ENCODE data around the gene STAT5B.

The STAT5B gene

DNA sequence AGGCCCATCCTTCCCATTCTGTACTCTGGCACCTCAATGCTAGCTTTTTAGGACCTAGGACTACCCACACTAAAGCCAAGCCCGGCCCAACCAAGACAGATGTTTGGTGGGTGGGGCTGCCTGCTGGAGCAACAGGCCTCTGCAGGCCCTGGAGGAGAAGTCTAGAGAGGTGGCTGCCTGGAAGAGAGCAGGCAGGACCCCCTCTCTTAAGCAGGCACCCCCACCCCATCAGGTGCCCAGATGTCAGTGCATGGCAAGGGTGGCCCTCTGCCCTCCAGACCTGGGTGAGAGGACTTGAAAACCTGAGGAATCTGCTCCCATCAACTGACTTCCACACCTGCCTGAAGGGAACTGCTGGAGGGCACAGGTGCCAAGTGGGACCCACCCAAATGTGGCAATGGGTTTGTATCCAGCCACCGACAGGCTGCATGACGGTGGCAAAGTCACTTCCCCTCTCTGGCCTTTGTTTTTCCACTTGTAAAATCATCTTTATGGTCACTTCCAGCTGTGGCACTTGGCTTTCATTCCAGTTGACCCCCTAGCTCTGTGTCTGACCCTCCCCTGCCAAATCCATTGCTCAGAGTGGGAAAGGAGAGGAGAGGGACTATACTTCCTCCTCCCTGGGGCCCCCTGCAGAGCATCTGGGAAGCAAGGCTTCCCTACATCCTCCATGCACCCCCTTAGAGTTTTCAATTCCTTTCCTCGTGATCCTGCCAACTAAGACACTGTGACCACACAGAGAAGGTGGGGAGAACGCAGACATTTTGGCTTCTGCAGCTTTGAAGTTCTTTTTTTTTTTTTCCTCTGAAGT lies 10.4 kb upstream of the STAT5B start:
- no peak for DNase-seq (ENCODE audit: low read depth in 4 of 4, low spot score in 1 of 4)

DNA sequence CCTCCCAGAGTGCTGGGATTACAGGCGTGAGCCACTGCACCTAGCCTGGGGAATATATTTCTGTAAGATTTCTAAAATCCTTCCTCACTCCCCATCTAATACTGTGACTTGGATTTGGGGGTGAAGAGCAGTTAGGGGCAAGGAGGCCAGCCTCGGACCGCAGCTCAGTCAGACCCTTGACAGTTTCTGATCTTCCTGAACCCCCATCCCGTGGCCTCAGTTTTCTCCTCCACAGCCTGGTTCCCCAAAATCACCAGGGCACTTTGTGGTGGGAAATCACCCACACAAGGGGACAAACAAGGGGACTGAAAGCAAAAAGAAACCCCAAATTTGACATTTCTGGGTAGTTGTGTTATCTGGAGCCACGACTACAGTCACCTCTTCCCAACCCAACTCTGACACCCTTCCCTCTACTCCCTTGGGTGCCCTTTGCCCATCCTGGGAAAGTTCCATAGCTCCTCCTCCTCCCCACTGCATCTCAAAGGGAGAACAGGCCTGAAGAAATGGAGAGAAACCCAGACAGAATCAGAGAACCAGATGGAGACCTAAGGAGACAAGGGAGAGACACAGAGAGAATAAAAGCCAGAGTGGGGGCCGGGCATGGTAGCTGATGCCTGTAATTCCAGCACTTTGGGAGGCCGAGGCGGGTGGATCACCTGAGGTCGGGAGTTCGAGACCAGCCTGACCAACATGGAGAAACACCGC lies 9.3 kb upstream of the STAT5B start:
- DNase-seq (ENCODE audit: low read depth in 4 of 4, low spot score in 1 of 4), result no peak

DNA sequence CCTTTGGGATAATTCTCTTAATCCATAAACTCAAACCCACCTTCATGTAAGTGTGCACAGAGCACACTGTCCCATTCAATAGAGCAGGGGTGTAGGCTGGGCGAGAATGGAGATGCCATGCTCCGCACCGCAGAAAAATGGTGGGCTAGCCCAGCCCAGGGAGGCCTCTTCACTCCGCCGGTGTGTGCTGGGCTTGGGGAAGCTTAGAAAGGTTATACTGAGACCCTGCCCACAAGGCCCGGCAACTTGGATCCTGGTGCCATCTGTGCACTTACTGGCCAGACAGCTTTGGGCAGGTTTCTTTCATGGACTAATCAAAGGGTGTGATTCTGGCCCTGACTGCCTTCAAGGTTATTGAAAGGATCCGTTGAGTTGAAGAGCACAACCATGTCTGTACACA lies 8.4 kb upstream of the STAT5B start:
- DNase-seq (ENCODE audit: low read depth in 4 of 4, low spot score in 1 of 4), result no peak

DNA sequence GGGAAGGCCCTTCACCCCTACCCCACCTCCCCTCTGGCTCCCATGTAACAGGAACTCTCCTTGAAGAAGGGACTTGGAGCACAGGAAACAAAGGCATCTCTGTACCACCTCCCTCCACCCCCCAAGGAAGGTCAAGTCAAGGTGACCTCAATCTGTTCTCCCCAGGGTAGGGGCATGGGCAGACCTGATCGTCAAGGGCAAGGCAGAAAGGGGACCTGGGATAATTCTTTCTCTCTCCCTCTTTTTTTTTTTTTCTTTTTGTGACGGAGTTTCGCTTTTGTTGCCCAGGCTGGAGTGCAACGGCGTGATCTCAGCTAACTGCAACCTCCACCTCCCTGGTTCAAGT lies 7.8 kb upstream of the STAT5B start:
- no peak for DNase-seq (ENCODE audit: low read depth in 4 of 4, low spot score in 1 of 4)

DNA sequence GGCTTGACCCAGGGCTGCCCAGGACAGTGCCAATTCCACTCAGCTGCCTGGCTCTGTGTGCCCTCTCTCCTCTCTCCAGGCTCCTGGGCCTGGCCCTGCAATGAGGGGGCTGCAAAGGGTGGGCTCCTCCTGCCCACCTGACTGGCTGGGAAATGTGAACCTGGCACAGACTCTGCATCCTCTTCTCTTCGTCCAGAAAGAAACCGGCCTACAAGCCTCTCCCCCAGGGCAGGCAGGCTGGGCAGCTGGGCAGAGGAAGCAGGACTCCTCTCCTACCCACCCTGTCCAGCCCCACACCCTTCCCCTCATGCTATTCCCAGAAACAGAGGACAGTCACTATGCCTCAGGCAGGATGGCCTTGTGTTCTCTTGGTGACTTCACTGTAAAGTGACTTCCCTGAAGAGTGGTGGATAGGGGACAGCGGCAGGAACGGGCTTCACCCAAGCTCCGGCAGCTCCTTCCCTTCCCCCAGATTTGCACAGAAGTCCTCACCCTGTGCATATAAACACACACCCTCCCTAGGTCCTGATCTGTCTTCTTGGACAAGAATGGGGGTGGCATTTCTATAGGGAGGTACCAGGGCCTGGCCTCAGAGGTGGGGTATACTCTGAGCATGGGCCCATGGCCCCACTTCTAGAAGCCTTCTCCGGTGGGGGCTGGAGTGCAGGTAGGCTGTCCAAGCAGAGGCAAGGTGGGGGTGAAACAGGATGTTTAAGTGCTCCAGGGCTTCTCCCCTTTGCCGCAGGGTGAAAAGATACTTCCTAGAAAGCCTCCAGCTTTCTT lies 7.2 kb upstream of the STAT5B start:
- DNase-seq (ENCODE audit: low read depth in 4 of 4, low spot score in 1 of 4), result no peak

DNA sequence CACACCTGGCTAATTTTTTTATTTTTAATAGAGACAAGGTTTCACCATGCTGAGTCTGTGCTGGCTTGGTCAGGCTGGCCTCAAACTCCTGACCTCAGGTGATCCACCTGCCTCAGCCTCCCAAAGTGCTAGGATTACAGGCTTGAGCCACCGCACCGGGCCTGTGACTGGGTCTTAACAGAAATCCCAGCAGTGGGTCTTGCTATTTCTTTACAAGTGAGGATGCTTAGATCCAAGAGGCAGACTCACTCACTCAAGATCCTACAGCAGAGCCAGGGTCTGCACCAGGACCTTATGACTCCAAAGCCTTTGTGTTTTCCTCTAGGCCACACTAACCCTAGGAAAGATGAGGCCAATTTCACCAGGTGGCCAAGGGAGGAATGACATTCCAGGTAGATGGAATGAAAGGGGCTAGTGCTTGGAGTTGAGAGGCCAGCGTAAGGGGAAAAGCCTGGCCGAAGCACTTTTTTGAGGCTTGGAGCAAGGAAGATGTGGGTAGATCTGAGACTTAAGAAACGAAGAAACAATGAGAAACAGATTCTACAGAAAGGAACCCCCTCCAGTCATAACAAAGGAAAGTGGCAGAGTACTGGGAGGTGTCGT lies 6.4 kb upstream of the STAT5B start:
- DNase-seq (ENCODE audit: low read depth in 4 of 4, low spot score in 1 of 4), result no peak

DNA sequence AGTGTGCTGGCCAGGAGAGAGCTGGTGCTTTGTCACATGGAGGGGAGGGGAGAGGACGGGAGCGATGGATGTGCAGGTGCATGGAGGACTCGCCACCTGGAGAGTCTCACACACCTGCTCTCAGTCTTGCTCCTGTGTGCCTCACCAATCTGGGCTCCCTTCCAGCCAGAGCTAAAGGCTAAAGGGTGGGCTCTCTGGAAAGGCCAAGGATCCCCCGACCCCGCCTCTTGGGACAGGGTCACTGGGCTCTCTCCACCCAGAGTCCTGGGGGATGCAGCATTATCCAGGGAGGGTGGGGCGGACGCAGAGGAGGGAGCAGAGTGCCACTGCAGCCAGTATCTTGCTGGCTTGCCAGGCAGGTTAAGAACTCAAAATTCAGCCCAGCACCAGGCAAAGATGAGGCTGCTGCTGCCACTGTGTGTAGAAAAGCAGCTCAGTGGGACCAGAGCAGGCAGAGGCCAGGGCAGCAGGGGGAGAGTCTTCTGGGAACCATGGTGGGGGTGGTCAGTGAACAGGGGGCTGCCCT lies 5.4 kb upstream of the STAT5B start:
- no peak for DNase-seq (ENCODE audit: low read depth in 4 of 4, low spot score in 1 of 4)

DNA sequence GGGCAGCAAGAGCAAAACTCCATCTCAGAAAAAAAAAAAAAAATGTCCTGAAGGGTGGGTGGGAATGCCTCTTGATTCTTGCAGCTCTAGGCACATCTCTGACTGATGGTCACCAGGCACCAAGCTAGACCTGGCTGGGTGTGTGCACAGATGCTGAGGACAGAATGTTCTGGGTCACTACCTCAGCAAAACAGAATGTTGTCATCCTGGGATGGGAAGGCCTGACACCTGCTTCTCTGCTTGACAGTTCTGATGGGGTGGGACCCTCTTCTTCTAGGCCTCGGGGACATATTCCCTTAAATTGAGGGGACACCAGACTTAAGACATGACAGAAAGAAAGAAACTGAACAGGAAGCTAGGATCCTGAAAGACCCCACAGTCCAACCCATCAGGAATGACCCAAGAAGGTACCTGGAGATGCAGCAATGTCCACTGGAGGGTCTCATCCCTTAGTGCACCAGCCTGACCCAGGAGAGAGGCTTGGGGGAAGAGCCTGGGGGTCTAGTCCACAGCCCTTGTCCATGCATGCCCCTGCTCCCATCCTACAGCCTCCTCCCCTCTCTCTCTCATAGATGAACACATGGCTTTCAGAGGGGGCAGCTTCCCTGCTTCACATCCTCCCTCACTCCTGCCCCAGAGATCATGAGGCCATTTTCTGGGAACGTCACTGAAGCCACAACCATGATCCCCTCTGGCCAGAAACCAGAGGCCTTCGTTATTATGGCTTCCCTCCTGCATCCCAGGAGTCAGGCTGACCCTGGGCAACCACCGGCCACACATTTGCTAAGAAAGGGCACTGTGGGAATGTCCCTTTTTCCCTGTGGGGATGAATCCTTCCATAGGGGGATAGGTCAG lies 3.8 kb upstream of the STAT5B start:
- DNase-seq (ENCODE audit: low read depth in 4 of 4, low spot score in 1 of 4), result no peak

DNA sequence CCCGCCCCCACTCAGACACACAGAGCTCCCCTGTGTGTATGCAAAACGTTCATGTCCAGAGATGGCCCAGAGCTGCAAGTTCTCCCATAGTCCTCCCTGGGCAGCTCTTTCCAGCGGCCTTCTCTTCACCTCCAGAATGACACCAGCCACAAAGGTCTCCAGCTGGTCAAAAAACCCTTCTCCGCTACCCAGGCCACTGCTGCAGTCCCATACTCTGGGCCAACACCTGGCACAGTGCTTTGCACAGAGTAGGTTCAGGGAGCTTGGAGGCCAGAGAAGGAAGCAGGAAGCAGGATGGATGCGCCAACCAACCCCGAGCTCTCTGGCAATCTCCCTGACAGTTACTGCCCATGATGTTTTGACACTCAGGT lies 1.1 kb upstream of the STAT5B start:
- DNase-seq (ENCODE audit: low read depth in 4 of 4, low spot score in 1 of 4), result no peak

DNA sequence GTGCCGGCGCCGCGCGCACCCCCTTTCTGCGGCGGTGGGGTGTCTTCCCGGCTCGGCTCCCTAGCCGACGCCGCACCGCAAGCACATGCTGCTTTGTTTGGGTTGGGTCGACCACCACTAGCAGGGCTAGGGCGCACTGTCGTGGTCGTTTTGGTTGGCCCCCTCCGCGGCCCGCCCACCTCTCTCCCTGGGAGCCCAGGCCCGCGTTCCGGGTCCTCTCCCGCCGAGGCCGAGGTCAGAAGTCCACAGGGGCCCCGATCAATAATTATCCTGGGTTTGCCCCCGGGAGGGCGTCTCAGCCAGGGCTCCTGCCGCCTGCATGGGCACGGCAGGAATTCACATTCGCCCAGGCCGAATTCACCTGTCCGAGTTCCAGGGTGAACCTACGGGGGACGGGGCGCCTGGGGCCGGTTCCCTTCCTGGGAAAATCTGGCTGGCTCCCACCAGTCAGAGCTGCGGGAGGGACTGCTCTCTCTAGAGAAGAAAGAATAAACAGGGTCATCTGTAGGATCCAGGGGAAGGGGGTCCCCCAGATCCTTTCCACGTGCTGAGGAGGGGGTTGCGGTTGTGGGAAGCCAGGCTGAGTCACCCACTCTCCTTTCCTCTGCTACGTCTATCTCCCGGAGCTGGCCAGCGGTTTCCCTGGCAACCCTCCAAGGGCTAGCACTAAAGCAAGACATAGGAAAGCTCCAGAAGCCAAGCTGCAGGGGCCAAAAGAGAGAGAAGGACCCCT lies 584 bp upstream of the STAT5B start:
- DNase-seq (ENCODE audit: low read depth in 4 of 4, low spot score in 1 of 4), result no peak

DNA sequence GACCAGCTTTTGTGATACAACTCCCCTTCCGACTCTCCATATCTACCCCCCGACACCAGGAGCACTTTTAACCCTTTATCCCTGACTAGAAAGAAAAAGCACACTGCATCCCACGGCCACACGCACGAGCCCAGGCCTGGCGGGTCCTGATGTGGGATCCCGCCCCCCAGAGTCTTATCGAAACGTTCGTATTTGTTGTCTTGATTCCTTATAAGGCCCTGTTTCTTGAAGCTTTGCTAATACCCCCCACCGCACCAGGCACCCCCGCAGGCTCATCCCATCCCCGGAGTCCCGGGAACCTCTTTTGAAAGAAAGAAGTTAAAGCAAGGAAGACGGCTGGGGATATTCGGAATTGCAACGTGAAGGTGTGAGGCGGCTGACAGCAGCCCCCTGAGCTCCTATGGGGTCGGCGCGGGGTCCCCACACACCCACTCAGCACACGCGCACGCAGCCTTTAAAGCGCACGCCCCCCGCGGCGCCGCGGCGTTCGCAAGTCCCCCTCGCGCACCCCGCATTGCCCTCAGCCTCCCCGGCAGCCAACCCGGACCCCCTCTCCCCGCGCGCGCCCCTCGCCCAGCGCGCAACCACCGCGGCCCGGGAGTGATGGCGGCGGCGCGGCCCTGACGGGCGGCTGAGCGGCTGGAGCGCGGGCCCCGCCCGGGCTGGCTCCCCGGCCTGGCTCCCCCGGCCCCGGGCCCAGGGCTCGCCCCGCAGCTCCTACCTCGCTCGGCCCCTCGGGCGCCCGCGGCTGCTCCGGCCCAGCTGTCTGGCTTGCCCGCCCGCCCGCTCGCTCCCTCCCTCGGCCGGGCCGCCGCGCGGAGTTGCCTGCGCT lies 448 bp downstream of the STAT5B start:
- no peak for DNase-seq (ENCODE audit: low read depth in 4 of 4, low spot score in 1 of 4)

DNA sequence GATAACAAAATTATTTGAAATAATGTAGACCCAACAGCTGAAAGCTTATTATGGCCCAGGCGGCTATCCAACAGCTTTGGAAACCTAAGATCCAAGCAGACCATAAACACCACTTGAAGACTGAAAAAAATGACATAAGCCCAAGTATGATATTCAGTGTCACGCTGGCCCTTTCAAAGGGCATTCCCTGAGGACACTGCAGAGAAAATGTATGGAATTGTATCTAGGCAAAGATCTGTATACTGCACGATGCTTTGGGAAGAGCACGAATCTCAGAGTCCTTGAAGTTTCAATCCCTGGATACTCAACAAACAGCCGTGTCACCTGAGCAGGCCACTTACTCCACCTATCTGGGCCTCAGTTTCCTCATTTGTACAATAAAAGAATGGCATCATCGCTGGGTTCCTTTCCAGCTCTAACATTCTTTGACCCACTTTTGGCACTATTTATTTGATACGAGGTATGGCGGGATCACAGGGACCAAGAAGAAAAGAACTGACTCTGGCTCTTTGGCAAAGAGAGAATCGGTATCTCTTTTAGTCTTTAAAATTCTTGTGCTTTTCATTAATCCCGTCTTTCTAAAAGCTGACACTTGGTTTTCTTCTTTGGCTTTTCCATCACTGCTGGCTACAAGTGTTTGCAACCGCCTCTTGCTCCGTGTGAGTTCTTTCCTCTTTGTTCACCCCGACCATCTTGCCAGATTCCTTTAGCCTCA lies 1.2 kb downstream of the STAT5B start:
- DNase-seq (ENCODE audit: low read depth in 4 of 4, low spot score in 1 of 4), result no peak

DNA sequence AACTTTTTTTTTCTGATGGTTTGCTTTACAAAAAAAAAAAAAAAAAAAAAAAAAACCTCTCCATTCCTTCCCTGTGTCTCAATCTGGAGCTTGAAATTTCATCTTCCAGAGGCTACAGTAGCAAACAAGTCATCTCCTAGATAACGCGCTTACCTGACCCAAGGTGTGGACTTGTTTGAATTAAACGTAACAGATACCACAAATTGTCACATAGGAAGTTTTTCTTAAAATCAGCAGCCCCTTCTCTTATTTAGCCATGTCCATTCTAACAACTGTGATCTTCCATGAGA lies 2.0 kb downstream of the STAT5B start:
- no peak for DNase-seq (ENCODE audit: low read depth in 4 of 4, low spot score in 1 of 4)

DNA sequence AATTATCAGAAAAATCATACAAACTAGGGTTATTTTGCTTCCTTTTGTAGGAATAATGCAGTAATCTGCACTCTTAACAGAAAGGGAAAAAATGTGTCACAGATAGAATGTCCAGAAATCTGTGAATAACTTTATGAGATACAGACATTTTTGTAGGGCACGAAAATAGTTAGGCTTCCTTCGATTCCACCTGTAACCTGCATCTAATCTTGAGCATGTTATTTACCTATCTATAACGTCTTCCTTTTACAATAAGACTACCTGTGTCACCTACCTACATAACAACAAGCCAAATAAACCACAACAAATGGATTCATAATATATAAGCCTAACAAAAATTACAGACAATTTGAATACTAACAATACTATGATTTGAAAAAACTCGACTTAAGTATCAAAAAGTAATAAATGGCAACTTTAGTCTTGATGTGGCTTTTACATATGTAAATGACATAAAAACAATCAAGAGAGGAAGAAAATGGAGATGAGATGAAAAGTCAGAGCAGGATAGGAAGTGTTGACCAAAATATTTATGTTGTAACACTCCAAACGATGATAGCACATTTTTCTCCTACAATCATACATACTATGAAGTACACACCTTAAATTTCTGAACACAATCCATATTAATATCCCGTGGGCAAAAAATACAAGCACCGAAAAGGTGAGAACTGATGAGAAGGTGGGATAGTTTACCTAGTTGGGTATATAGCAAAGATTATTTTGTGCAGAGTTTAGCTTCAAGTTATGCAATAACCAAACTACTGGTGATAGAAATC lies 2.5 kb downstream of the STAT5B start:
- no peak for DNase-seq (ENCODE audit: low read depth in 4 of 4, low spot score in 1 of 4)

DNA sequence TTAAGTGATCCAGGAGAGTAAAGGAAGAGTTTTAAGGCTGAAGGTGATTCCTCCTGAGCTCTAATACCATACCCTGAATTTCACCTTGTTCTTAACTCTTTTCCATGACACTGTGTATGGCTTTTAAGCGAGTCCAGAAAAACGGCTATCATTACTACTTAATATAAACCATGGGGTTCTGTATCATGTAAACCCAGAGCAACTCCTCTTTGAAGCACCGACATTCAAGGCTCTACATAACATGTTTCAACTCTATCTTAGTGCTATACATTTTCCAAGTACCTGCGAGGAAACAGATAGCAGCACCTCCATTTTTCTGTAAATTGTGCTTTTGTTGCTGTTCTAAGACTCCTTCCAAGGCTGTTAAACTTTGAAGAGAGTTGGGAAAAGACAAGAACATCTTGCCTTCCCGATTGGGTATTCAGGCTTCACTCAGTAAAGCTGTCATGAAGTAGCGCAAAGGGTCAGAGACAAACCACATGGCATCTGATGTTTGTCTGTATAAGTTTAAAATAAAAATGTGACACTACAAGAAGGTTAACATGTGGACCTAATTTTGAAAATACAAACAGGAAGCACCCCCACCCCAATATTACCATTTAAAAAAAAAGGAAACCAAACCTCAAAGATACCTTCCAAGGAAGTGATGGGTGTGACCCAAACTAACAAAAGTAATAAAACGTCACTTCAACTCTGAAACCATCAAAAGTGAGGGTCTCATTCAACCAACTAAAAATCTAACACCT lies 3.9 kb downstream of the STAT5B start:
- DNase-seq (ENCODE audit: low read depth in 4 of 4, low spot score in 1 of 4), result no peak

DNA sequence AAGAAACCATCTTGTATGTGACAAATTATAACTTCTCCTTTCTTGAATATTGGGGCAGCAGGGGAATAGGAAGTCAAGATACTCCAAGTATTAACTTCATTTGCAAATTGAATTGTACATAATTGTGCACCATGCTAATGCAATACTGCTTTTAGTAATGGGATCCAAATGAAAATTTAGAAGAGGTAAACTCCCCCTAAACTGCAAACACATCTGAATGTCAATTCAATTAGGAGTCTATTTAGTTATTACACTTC lies 4.5 kb downstream of the STAT5B start:
- no peak for DNase-seq (ENCODE audit: low read depth in 4 of 4, low spot score in 1 of 4)

DNA sequence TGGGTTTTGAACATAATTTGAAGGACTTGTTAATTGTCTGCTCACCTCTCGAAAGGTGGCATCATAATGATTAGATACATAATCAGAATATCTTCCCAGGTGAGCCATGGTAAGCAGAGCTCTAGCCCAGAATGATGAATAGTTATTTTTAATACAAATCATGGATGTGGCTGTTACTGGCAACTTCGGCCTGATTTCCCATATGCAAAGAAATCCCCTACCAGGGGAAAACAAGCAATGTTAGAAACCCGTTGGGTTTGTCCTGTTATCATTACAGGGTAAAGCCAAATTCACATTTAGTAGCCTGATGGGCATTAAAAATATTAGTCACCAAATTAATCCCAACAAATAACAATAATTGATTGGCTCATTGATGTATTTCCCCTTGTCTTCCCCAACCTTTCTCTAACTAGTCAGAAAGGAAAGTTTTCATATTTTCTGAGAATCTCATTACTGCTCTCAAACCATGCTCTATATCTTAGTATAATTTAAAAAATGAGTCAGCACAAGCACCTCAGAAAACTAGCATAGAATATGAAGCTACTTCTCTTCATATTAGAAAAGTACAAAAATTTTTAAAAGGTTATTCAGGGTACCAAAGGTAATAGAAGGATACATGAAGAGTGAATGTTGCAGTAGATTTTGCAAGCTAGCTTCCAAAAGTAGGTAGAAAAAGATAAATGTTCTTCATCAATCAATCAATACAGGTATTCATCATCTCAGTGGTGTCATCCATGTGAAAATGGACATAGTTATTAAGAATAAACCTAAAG lies 5.0 kb downstream of the STAT5B start:
- no peak for DNase-seq (ENCODE audit: low read depth in 4 of 4, low spot score in 1 of 4)
